PC-3 (cell line): ENCODE measurements around the gene HOXC10. TPM values are rescaled to one million over a fixed set of nuclear protein-coding genes. Genes with fewer than 3 reads are reported as not detected.
A peak's percentile ranks its signal among the peaks of the same experiment; 100 is the strongest.

Experiments used
- ATAC-seq: fragments of 200-7000 bp; cut with Tn5 transposase; 2 replicates; pipeline ENCODE4 v1.9.1; 2020; ENCODE audit warnings: mild to moderate bottlenecking, moderate library complexity
- BruUV-seq: library from RNA; stranded (reverse); fragments of 400-500 nt; replicated peaks from 2 replicates; lab custom pipeline; 2021; lab: Mats Ljungman, UMichigan
- CTCF ChIA-PET: fragments of 300-600 bp; sonication (Branson Sonifier 250); formaldehyde crosslinking; loops from one replicate; lab custom pipeline; 2022; ENCODE audit warnings: antibody characterized with exemption; lab: Charles Lee
- POLR2A ChIA-PET: fragments of 300-600 bp; sonication (Branson Sonifier 250); formaldehyde crosslinking; loops from one replicate; lab custom pipeline; 2022; ENCODE audit warnings: antibody characterized with exemption; ENCODE audit not compliant: unreplicated experiment; lab: Charles Lee
- DNase-seq: peaks from one replicate; pipeline ENCODE4 v3.0.0-alpha.2; 2015
- H2AFZ ChIP-seq: fragments of 300-600 bp; sonication (generic); 2 replicates; pipeline ENCODE4 v1.6.0; 2016; ENCODE audit warnings: antibody characterized with exemption, low read length
- H3F3A ChIP-seq: fragments of 300-600 bp; sonication (generic); one replicate; pipeline ENCODE4 v1.6.0; 2017; ENCODE audit warnings: antibody characterized with exemption, low read length, control low read depth, mild to moderate bottlenecking; ENCODE audit not compliant: unreplicated experiment
- H3K27ac ChIP-seq: fragments of 300-600 bp; sonication (generic); 2 replicates; pipeline ENCODE4 v1.5.1; 2016; ENCODE audit warnings: mild to moderate bottlenecking, low read length
- H3K27me3 ChIP-seq: fragments of 300-600 bp; sonication (generic); 2 replicates; pipeline ENCODE4 v1.6.1; 2016; ENCODE audit warnings: low read length, mixed read lengths
- H3K36me3 ChIP-seq: fragments of 300-600 bp; sonication (generic); 2 replicates; pipeline ENCODE4 v1.6.1; 2016; ENCODE audit warnings: low read depth, mixed run types, low read length, mixed read lengths
- H3K4me1 ChIP-seq: fragments of 300-600 bp; sonication (generic); 2 replicates; pipeline ENCODE4 v1.5.1; 2016; ENCODE audit warnings: low read length; ENCODE audit not compliant: insufficient read depth
- H3K4me2 ChIP-seq: fragments of 300-600 bp; sonication (generic); 2 replicates; pipeline ENCODE4 v1.6.0; 2016; ENCODE audit warnings: low read length
- H3K4me3 ChIP-seq: fragments of 300-600 bp; sonication (generic); 2 replicates; pipeline ENCODE4 v1.5.1; 2016; ENCODE audit warnings: mild to moderate bottlenecking, low read length, mixed read lengths
- H3K79me2 ChIP-seq: fragments of 300-600 bp; sonication (generic); 2 replicates; pipeline ENCODE4 v1.6.1; 2017; ENCODE audit warnings: low read length, mixed read lengths
- H3K9ac ChIP-seq: fragments of 300-600 bp; sonication (generic); 2 replicates; pipeline ENCODE4 v1.6.0; 2016; ENCODE audit warnings: mild to moderate bottlenecking, low read length
- H3K9me2 ChIP-seq: fragments of 300-600 bp; sonication (generic); replicated peaks from 2 replicates; pipeline ENCODE4 v1.6.1; 2016; ENCODE audit warnings: mixed run types, low read length, mixed read lengths
- H3K9me3 ChIP-seq: fragments of 300-600 bp; sonication (generic); 2 replicates; pipeline ENCODE4 v1.6.1; 2016; ENCODE audit warnings: low read length, mixed read lengths
- H4K20me1 ChIP-seq: fragments of 300-600 bp; sonication (generic); 2 replicates; pipeline ENCODE4 v1.6.1; 2016; ENCODE audit warnings: low read length, mixed read lengths
- CTCF ChIP-seq: fragments of 300-600 bp; sonication (generic); conservative IDR thresholded peaks from 2 replicates; pipeline ENCODE4 v1.5.1; 2017; ENCODE audit warnings: antibody characterized with exemption, low read depth, mild to moderate bottlenecking, low read length
- EZH2 ChIP-seq: fragments of 300-600 bp; sonication (generic); IDR thresholded peaks from one replicate; pipeline ENCODE4 v1.6.1; 2017; ENCODE audit warnings: antibody characterized with exemption, mild to moderate bottlenecking, low read length; ENCODE audit not compliant: unreplicated experiment
- EZH2phosphoT487 ChIP-seq: fragments of 300-600 bp; sonication (generic); IDR thresholded peaks from 2 replicates; pipeline ENCODE4 v1.6.1; 2018; ENCODE audit warnings: mild to moderate bottlenecking, antibody characterized with exemption, low read length, borderline replicate concordance
- intact Hi-C: fragments of 100-400 bp; cut with micrococcal nuclease; formaldehyde crosslinking; loops from 2 replicates; pipeline ENCODE4 v1.9.0; 2023
- total RNA-seq: library from RNA; depleted of rRNA; stranded (reverse); fragments of >200 nt; gene quantifications from 2 replicates; pipeline ENCODE4 v1.2.3, GENCODE V29; 2014

Gene HOXC10
- total RNA-seq, 1 experiment from 2014 or later = 0.69 TPM

GRCh38 chr12:54000116-54001114 is 15.5 kb downstream of the HOXC10 start, which contains the start of gene HOXC9:
TSS of gene HOXC9 (plus strand) at chr12:54000161. CDS start at chr12:54000189, 28 bp downstream.
- POLR2A ChIA-PET = no interaction called here

GRCh38 chr12:54001283-54002187 is 16.6 kb downstream of the HOXC10 start:
- CTCF ChIA-PET = interaction anchor here (0.6 kb wide), 1 partner anchor 244 kb away, joined by 15 read pairs; no protein-coding TSS in a partner anchor
- no peak overlapping the region for H3K4me2 ChIP-seq

More at GRCh38 chr12:54000116-54001114, 15.5 kb downstream of the HOXC10 start, which contains the start of gene HOXC9:
- Histone ChIP-seq H3K4me2 (peak within 1 kb of the TSS; percentile 82), H3K9me2 (no peaks in the 10 kb centered on the region), H3F3A (no peaks in the 10 kb centered on the region), H3K27me3 (no peaks in the 10 kb centered on the region), H4K20me1 (no peaks in the 10 kb centered on the region), H3K79me2 (peaks cover 35% of the 10 kb centered on the region), H3K27ac (no peak within 1 kb of the TSS), H3K4me3 (peak within 1 kb of the TSS; percentile 57), H3K9ac (peak within 1 kb of the TSS; percentile 34), H3K4me1 (peaks cover 12% of the 10 kb centered on the region), H3K36me3 (no peaks in the 10 kb centered on the region), H2AFZ (peak within 1 kb of the TSS; percentile 71), H3K9me3 (no peaks in the 10 kb centered on the region)
- ATAC-seq = no peak
- intact Hi-C loops = no loop called here
- CTCF ChIA-PET = no interaction called here
- DNase-seq = no peak
- TF ChIP-seq EZH2phosphoT487 (no peak), EZH2 (no peak)
- BruUV-seq = no TSS peak

GRCh38 chr12:54002278-54002914 is 17.4 kb downstream of the HOXC10 start:
- TF ChIP-seq EZH2phosphoT487 = no peak
- TF ChIP-seq CTCF = no peak
- TF ChIP-seq EZH2 = no peak
- Histone ChIP-seq H4K20me1 (no peaks in the 10 kb centered on the region), H3K9ac (no peak overlapping the region), H3K9me3 (no peaks in the 10 kb centered on the region), H3K36me3 (no peaks in the 10 kb centered on the region), H3K4me2 (no peak overlapping the region), H3K9me2 (no peaks in the 10 kb centered on the region), H3K4me1 (peaks cover 10% of the 10 kb centered on the region), H3K79me2 (peaks cover 16% of the 10 kb centered on the region; the same call in 1 of the 2 replicates), H3F3A (no peaks in the 10 kb centered on the region), H3K27me3 (no peaks in the 10 kb centered on the region), H3K4me3 (no peak overlapping the region), H3K27ac (no peak overlapping the region), H2AFZ (no peak overlapping the region)
- DNase-seq = no peak
- ChIA-PET CTCF (interaction anchor here (0.6 kb wide), 1 partner anchor 245 kb away, joined by 15 read pairs; no protein-coding TSS in a partner anchor), POLR2A (no interaction called here)
- BruUV-seq = no TSS peak
- ATAC-seq = no peak
- intact Hi-C loops = no loop called here

More at GRCh38 chr12:54001283-54002187, 16.6 kb downstream of the HOXC10 start:
- no peak for TF ChIP-seq EZH2phosphoT487
- TF ChIP-seq EZH2 = no peak
- ATAC-seq (no peak), DNase-seq (no peak)
- H3K4me3 ChIP-seq = no peak overlapping the region
- no peak overlapping the region for H2AFZ ChIP-seq
- peaks cover 11% of the 10 kb centered on the region for H3K4me1 ChIP-seq
- peaks cover 24% of the 10 kb centered on the region for H3K79me2 ChIP-seq
- H3K27me3 ChIP-seq = no peaks in the 10 kb centered on the region
- H3K36me3 ChIP-seq = no peaks in the 10 kb centered on the region
- no peaks in the 10 kb centered on the region for H4K20me1 ChIP-seq
- no peak overlapping the region for H3K9ac ChIP-seq
- H3F3A ChIP-seq = no peaks in the 10 kb centered on the region
- H3K9me2 ChIP-seq = no peaks in the 10 kb centered on the region
- POLR2A ChIA-PET = no interaction called here
- no TSS peak for BruUV-seq
- intact Hi-C loops = no loop called here
- no peak overlapping the region for H3K27ac ChIP-seq
- no peaks in the 10 kb centered on the region for H3K9me3 ChIP-seq
